ENCODE measurements around the gene CDC42EP2.

CDC42EP2 gene

DNA sequence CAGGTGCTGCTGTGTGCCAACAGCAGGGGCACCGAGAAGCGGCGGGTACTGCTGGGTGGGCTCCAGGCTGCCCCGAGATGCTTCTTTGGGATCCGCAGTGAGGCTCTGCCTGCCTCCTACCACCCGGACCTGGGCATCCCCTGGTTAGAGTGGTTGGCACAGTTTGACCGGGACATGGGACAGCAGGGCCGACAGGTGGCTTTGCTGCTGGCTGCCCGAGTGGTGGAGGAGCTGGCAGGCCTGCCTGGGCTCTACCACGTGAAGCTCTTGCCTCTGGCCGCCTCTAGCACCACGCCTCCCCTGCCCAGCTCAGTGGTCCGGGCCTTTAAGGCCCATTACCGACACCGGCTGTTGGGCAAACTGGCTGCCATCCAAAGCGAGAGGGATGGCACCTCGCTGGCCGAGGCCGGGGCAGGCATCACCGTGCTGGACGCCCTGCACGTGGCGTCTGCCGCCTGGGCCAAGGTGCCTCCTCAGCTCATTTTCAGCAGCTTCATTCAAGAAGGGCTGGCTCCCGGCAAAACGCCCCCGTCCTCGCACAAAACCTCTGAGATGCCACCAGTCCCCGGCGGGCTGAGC lies 41.8 kb downstream of the CDC42EP2 start:
- DNase-seq (ENCODE audit: low read depth): no peak

DNA sequence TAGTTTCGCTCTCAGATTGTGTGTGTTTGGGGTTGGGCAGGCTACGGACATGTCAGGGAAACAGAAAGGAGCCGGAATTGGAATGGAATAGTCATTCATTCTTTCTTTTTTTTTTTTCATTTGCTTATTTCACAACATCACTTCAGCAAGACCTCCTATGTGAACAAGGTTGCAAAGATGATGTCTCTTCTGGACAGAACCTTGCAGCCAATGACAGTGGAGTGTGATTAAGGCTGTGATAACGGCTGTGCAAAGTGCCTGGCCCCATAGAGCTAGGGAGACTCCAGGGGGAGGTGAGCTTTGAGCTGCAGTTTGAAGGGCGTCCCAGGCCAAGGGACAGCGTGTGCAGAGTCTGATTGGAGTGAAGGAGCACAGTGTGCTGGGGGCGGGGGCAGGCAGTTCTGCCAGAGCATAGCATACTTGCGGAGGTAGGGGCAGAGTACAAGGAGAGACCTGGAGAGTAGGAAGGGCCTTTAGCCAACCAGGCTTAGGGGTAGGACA lies 43.2 kb downstream of the CDC42EP2 start:
- no peak for DNase-seq (ENCODE audit: low read depth)

DNA sequence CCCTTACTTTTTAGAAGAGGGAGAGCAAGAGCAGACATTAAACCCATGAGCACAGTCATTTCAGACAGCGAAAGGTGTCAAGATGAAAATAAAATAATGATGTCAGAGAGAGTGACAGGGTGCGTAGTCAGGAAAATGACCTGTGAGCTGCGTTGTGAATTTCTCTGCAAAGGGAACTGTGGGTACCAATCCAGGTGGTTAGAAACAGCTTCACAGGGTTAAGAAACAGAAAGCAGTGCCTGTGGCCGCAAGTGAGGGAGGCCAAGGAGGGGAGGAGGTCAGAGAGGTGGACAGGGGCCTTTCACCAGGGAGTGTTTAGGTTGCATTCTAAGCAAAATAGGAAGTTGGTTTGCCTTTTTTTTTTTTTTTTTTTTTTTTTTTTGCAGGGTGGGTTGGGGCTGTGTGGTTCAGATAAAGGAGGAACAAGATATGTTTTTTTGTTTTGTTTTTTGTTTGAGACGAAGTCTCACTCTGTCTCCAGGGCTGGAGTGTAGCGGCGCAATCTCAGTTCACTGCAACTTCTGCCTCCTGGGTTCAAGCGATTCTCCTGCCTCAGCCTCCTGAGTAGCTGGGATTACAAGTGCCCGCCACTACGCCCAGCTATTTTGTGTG lies 47.8 kb downstream of the CDC42EP2 start:
- no peak for DNase-seq (ENCODE audit: low read depth)

DNA sequence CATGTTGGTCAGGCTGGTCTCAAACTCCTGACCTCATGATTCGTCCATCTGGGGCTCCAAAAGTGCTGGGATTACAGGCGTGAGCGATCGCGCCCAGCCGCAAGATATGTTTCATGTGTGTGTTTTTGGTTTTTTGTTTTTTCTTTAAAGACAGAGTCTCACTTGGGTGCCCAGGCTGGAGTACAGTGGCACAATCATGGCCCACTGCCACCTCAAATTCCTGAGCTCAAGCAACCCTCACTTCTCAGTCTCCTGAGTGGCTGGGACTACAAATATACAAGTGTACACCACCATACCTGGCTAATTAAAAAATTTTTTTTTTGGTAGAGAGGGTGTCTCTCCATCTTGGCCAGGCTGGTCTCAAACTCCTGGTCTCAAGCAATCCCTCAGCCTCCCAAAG lies 48.3 kb downstream of the CDC42EP2 start:
- DNase-seq (ENCODE audit: low read depth): no peak

DNA sequence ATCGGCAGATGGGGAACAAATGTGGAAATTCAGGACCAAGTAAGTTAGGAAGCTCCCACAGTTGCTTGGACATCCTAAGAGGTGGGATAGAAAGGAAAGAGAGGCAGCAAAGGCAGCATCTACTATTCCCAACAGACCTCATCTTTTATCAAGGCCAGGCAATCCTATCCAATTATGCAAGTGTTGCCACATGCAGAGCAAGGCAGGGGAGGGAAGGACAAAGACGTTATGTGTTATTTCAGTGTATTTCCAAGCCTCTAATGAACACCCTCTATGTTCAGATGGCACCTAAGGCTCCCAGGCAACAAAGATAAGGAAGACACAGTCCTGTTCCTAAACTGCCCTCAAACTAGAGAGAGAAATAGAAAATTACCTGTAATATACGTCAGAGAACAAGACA lies 49.1 kb downstream of the CDC42EP2 start:
- DNase-seq (ENCODE audit: low read depth): no peak

DNA sequence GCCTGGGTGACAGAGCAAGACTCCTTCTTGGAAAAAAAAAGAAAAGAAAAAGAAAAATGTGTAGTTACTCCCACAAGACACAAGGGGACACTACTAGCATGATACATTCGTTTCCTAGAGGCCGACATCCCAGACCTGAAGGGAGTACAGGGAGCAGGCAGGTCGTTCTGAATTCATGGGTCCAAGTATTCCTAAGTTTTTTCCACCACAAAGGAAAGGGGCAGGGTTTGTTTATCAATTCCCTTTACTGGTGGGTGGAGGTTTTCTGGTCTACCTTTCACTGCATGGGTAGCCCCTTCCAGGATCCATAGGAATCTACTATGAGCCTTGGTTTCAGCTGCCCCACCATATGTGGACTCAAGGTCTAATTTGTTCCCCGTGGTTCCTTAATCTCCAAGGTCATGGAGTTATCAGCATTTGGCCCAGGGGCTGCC lies 51.7 kb downstream of the CDC42EP2 start:
- no peak for DNase-seq (ENCODE audit: low read depth)

DNA sequence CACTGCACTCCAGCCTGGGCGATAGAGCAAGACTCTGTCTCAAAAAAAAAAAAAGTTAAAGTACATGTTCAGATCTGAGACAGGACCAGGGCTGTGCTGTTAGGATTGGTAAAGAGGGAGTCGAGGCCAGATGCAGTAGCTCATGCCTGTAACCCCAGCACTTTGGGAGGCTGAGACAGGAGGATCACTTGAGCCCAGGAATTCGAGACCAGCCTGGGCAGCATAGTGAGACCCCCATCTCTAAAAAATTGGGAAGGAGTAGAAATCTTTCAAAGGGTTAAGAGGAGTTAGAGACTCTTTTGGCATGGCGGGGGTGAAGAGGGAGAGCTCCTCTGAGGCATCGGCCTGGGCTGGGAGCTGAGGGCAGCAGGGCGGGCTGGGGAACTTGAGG lies 56.0 kb downstream of the CDC42EP2 start:
- no peak for DNase-seq (ENCODE audit: low read depth)
